ENCODE data around the gene U2SURP. TPM values are rescaled to one million over a fixed set of nuclear protein-coding genes. Genes with fewer than 3 reads are reported as not detected.
A peak's percentile ranks its signal among the peaks of the same experiment; 100 is the strongest.
"Not testable (repeated sequence)": the region's sequence is repeated elsewhere in the genome, so short reads cannot be mapped to it uniquely, and the experiment has no call there.

Gene U2SURP
- total RNA-seq, 2 donors from 2014 or later = 157 to 179 TPM

DNA sequence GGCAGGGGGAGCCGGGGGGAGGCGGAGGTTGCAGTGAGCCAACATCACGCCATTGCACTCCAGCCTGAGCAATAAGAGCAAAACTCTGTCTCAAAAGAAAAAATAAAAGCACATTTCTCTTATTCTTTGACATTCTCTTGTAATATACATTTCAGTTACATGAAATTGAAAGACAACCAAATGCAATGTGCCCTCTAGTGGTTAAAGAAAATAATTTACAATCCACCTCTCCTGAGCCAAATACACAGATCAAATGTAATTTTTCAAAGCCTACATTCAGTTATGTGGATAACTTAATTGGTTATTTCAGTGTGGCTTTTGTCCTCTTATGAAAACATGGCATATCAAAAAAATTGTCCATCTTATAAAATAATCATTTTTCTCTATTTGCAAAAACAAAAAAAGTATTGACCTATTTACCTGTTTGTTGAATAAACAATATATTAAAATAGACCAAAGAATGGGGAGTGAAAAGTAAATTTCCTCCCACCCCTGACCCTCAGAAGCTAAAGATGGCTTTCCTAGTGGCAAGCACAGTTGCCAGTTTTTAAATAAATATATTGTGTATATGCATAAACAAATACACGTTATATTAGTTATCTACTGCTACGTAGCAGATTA lies 14.2 kb upstream of the U2SURP start:
- Mint-ChIP-seq H3K9me3 (no peaks in the 10 kb centered on the region), H3K36me3 (ENCODE audit: insufficient read depth in 2 of 2) (no peaks in the 10 kb centered on the region), H3K27me3 (ENCODE audit: low read depth) (peaks cover 26% of the 10 kb centered on the region), H3K4me1 (ENCODE audit: low read depth) (no peaks in the 10 kb centered on the region), H3K4me3 (no peak overlapping the region), H3K27ac (no peak overlapping the region)
- DNase-seq (no peak), ATAC-seq (replicated peaks in 1 of 2) (no peak)

GRCh38 chr3:142987707-142988106 lies 13.7 kb upstream of the U2SURP start:
- DNase-seq (no peak), ATAC-seq (replicated peaks in 1 of 2) (peak; percentile 43 to 62)
- Mint-ChIP-seq H3K4me3 (no peak overlapping the region), H3K9me3 (no peaks in the 10 kb centered on the region), H3K36me3 (ENCODE audit: insufficient read depth in 2 of 2) (no peaks in the 10 kb centered on the region), H3K27me3 (ENCODE audit: low read depth) (peaks cover 21% of the 10 kb centered on the region), H3K4me1 (ENCODE audit: low read depth) (no peaks in the 10 kb centered on the region), H3K27ac (no peak overlapping the region)

GRCh38 chr3:142988221-142988620 lies 13.1 kb upstream of the U2SURP start:
- not testable (repeated sequence) for H3K9me3 Mint-ChIP-seq; H3K4me1 Mint-ChIP-seq (ENCODE audit: low read depth); H3K4me3 Mint-ChIP-seq; ATAC-seq (replicated peaks in 1 of 2); DNase-seq; H3K27ac Mint-ChIP-seq; H3K36me3 Mint-ChIP-seq (ENCODE audit: insufficient read depth in 2 of 2)
- H3K27me3 Mint-ChIP-seq (ENCODE audit: low read depth) = peaks cover 17% of the 10 kb centered on the region

DNA sequence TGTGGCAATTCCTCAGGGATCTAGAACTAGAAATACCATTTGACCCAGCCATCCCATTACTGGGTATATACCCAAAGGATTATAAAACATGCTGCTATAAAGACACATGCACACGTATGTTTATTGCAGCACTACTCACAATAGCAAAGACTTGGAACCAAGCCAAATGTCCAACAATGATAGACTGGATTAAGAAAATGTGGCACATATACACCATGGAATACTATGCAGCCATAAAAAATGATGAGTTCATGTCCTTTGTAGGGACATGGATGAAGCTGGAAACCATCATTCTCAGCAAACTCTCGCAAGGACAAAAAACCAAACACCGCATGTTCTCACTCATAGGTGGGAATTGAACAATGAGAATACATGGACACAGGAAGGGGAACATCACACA lies 12.5 kb upstream of the U2SURP start:
- H3K27me3 Mint-ChIP-seq (ENCODE audit: low read depth) = peaks cover 13% of the 10 kb centered on the region
- not testable (repeated sequence) for H3K27ac Mint-ChIP-seq; ATAC-seq (replicated peaks in 1 of 2); H3K36me3 Mint-ChIP-seq (ENCODE audit: insufficient read depth in 2 of 2); H3K4me3 Mint-ChIP-seq; DNase-seq; H3K4me1 Mint-ChIP-seq (ENCODE audit: low read depth); H3K9me3 Mint-ChIP-seq

GRCh38 chr3:142990721-142991120 lies 10.6 kb upstream of the U2SURP start:
- Mint-ChIP-seq H3K27ac (no peak overlapping the region), H3K4me1 (ENCODE audit: low read depth) (peaks cover 7% of the 10 kb centered on the region), H3K36me3 (ENCODE audit: insufficient read depth in 2 of 2) (no peaks in the 10 kb centered on the region), H3K4me3 (no peak overlapping the region), H3K9me3 (no peaks in the 10 kb centered on the region), H3K27me3 (ENCODE audit: low read depth) (peaks cover 10% of the 10 kb centered on the region)
- no peak for DNase-seq
- ATAC-seq (replicated peaks in 1 of 2) = no peak

DNA sequence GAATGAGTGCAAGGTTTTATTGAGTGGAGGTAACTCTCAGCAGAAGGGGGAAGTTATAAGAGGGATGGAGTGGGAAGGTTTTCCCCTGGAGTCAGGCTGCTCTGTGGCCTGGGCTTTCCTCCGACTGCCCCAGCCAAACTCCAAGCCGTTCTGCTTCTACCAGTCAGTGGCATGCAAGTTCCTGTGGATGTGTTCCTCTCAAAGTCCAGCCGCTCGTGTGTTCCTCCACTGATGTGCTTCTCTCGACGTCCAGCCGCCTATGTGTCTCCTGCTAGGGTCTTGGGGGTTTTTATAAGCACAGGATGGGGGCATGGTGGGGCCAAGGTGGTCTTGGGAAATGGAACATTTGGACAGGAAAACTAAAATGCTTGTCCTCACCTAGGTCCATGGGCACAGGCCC lies 9.0 kb upstream of the U2SURP start:
- H3K27ac Mint-ChIP-seq = no peak overlapping the region
- H3K4me3 Mint-ChIP-seq = no peak overlapping the region

GRCh38 chr3:142993958-142994442 lies 7.4 kb upstream of the U2SURP start:
- Mint-ChIP-seq H3K4me3 (no peak overlapping the region), H3K27me3 (ENCODE audit: low read depth) (no peaks in the 10 kb centered on the region), H3K4me1 (ENCODE audit: low read depth) (peaks cover 7% of the 10 kb centered on the region), H3K9me3 (no peaks in the 10 kb centered on the region), H3K27ac (no peak overlapping the region), H3K36me3 (ENCODE audit: insufficient read depth in 2 of 2) (no peaks in the 10 kb centered on the region)
- ATAC-seq (replicated peaks in 1 of 2) (peak; percentile 58 to 69), DNase-seq (peak; percentile 61 to 63)

More for the DNA sequence above, 9.0 kb upstream of the U2SURP start:
- Mint-ChIP-seq H3K27me3 (ENCODE audit: low read depth) (peaks cover 10% of the 10 kb centered on the region), H3K4me1 (ENCODE audit: low read depth) (peaks cover 7% of the 10 kb centered on the region), H3K9me3 (no peaks in the 10 kb centered on the region), H3K36me3 (ENCODE audit: insufficient read depth in 2 of 2) (no peaks in the 10 kb centered on the region)
- ATAC-seq (replicated peaks in 1 of 2) = no peak
- no peak for DNase-seq

DNA sequence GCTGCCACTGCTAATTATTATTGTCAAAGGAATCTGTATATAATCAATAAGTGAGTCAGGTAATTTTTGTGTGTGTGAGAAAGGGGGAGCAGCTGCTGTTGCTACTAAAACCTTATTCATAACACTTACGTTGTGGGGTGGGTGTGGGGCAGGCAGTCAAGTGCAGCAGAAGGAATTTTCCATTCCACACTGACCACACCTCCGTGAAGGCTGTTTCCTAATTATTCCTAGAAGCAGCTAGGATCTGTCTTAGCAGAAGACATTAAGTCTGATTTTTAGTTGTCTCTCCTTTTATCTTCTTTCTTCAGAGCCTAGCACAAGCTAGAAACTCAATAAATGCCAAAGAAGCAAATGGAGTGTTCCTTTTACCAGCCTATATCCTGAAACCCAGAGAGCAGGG lies 4.0 kb upstream of the U2SURP start:
- no peak for DNase-seq
- Mint-ChIP-seq H3K4me3 (no peak overlapping the region), H3K36me3 (ENCODE audit: insufficient read depth in 2 of 2) (peaks cover 8 to 10% of the 10 kb centered on the region in 2 donors), H3K27me3 (ENCODE audit: low read depth) (no peaks in the 10 kb centered on the region), H3K27ac (no peak overlapping the region), H3K9me3 (no peaks in the 10 kb centered on the region), H3K4me1 (ENCODE audit: low read depth) (peaks cover 27% of the 10 kb centered on the region)
- no peak for ATAC-seq (replicated peaks in 1 of 2)

- Mint-ChIP-seq H3K4me1 (ENCODE audit: low read depth) (peaks cover 35% of the 10 kb centered on the region), H3K27me3 (ENCODE audit: low read depth) (no peaks in the 10 kb centered on the region), H3K4me3 (no peak overlapping the region), H3K36me3 (ENCODE audit: insufficient read depth in 2 of 2) (peaks cover 9 to 13% of the 10 kb centered on the region in 2 donors), H3K27ac (no peak overlapping the region), H3K9me3 (no peaks in the 10 kb centered on the region)
- no peak for ATAC-seq (replicated peaks in 1 of 2)
- DNase-seq = no peak
Observed at GRCh38 chr3:142998439-142998838, 2.9 kb upstream of the U2SURP start.

DNA sequence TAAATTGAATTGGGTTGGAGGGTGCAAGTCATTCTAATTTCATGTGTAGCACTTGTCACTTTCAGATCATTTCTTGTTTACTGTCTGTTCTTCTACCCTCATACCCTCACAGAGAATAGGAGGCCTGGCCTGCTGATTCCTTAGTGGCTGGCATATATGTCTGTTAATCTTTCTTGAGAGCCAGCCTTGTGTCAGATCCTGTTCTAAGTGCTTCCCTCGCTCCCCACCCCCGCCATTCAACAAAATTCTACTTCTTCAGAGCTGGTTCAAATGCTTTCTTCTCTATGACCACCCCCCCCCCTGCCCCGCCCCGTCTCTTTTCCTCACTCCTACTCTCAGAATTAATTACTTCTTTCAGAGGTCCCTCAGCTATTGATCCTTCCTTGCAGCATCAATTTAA lies 1.5 kb upstream of the U2SURP start:
- DNase-seq (no peak), ATAC-seq (replicated peaks in 1 of 2) (no peak)
- Mint-ChIP-seq H3K9me3 (no peaks in the 10 kb centered on the region), H3K27me3 (ENCODE audit: low read depth) (no peaks in the 10 kb centered on the region), H3K27ac (peak overlapping the region; percentile 98), H3K36me3 (ENCODE audit: insufficient read depth in 2 of 2) (peaks cover 9 to 13% of the 10 kb centered on the region in 2 donors), H3K4me1 (ENCODE audit: low read depth) (peaks cover 39% of the 10 kb centered on the region), H3K4me3 (peak overlapping the region; percentile 97 to 99)

DNA sequence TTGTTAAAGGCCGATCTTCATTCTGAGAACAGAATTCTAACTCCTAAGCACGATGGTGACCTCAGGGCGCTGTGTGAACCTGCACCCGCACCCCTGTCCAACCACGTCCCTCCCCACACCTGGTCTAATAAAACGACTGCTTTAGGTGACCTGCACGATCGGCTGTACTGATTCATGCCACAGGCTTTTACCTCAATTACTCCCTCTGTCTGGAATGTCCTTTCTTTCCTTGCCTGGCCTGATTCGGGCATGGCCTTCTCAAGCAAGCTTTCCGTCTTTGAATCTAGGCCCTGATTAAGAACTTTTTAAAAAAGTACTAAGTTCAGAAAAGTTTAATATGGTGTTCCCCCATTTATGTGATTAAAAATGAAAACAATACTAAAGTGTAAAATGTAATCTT lies 842 bp upstream of the U2SURP start:
- no peaks in the 10 kb centered on the region for H3K9me3 Mint-ChIP-seq
- H3K36me3 Mint-ChIP-seq (ENCODE audit: insufficient read depth in 2 of 2) = peaks cover 9 to 13% of the 10 kb centered on the region in 2 donors
- H3K27ac Mint-ChIP-seq = peak overlapping the region; percentile 98
- H3K4me1 Mint-ChIP-seq (ENCODE audit: low read depth) = peaks cover 46% of the 10 kb centered on the region
- H3K4me3 Mint-ChIP-seq = peak overlapping the region; percentile 97 to 99
- H3K27me3 Mint-ChIP-seq (ENCODE audit: low read depth) = no peaks in the 10 kb centered on the region
- ATAC-seq (replicated peaks in 1 of 2) = no peak
- no peak for DNase-seq

DNA sequence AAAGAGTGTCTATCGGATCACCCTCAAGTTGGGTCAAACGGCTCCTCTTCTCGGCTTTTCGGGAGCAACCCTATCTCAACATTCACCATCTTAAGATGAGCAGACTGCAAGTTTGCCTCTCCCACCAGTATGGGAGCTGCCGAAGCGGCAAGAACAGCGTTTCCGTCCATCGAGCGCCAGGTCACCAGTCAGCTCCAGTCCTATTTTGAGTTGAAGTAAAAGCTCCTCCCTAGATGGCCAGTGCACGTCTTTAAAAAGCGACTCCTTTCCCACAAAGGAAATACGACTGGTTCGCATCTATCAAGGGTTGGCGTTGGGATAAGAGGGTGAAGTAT lies 369 bp upstream of the U2SURP start:
- Mint-ChIP-seq H3K4me1 (ENCODE audit: low read depth) (peaks cover 50% of the 10 kb centered on the region), H3K4me3 (peak overlapping the region; percentile 97 to 99), H3K27me3 (ENCODE audit: low read depth) (no peaks in the 10 kb centered on the region), H3K36me3 (ENCODE audit: insufficient read depth in 2 of 2) (peaks cover 9 to 13% of the 10 kb centered on the region in 2 donors), H3K9me3 (no peaks in the 10 kb centered on the region), H3K27ac (peak overlapping the region; percentile 98)
- peak; percentile 79 to 82 for ATAC-seq (replicated peaks in 1 of 2)
- DNase-seq = peak; percentile 68 to 73

- peak overlapping the region; percentile 97 to 99 for H3K4me3 Mint-ChIP-seq
- H3K36me3 Mint-ChIP-seq (ENCODE audit: insufficient read depth in 2 of 2) = peaks cover 9 to 13% of the 10 kb centered on the region in 2 donors
- H3K27ac Mint-ChIP-seq = peak overlapping the region; percentile 98
- peaks cover 62% of the 10 kb centered on the region for H3K4me1 Mint-ChIP-seq (ENCODE audit: low read depth)
- ATAC-seq (replicated peaks in 1 of 2) = peak; percentile 41 to 51
- DNase-seq = peak; percentile 18 to 26
- H3K27me3 Mint-ChIP-seq (ENCODE audit: low read depth) = no peaks in the 10 kb centered on the region
- H3K9me3 Mint-ChIP-seq = no peaks in the 10 kb centered on the region
Observed at GRCh38 chr3:143002083-143002712, 828 bp downstream of the U2SURP start.

GRCh38 chr3:143002727-143003126 lies 1.4 kb downstream of the U2SURP start:
- peak overlapping the region; percentile 97 to 99 for H3K4me3 Mint-ChIP-seq
- peaks cover 9 to 13% of the 10 kb centered on the region in 2 donors for H3K36me3 Mint-ChIP-seq (ENCODE audit: insufficient read depth in 2 of 2)
- H3K9me3 Mint-ChIP-seq = no peaks in the 10 kb centered on the region
- peak overlapping the region; percentile 98 for H3K27ac Mint-ChIP-seq
- DNase-seq (no peak), ATAC-seq (replicated peaks in 1 of 2) (no peak)
- no peaks in the 10 kb centered on the region for H3K27me3 Mint-ChIP-seq (ENCODE audit: low read depth)
- peaks cover 68% of the 10 kb centered on the region for H3K4me1 Mint-ChIP-seq (ENCODE audit: low read depth)
